ENCODE measurements around the gene GADD45B.

GADD45B gene

DNA sequence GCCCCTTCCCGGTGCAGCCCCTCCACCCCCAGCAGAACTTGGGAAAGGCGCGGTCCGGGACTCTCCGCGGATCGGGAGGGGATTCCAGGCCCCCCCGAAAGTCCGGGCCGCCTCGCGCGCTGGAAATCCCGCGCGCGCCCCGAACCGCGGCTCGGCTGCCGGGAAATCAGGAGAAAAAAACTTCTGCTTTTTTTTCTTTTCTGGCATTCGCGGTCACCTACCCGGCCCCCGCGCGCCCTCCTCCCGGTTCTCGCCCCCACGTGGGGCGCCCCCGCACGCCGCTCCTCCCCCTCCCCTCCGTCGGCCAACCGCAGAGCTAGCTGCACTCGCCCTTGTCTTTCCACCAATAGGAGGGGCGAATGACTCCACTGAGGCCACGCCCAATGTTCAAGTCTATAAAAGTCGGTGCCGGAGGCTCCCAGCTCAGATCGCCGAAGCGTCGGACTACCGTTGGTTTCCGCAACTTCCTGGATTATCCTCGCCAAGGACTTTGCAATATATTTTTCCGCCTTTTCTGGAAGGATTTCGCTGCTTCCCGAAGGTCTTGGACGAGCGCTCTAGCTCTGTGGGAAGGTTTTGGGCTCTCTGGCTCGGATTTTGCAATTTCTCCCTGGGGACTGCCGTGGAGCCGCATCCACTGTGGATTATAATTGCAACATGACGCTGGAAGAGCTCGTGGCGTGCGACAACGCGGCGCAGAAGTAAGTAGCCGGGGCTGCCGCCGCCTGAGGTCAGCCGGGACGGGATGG lies at the start of gene GADD45B:
TSS of gene GADD45B (plus strand) at position 426 of the 749 bp plus-strand sequence. CDS start at position 658, 232 bp downstream.
- DNase-seq, result peak; percentile 72

GRCh38 chr19:2426611-2427428 lies 49.1 kb upstream of the GADD45B start:
- DNase-seq, result no peak

- DNase-seq, result peak; percentile 80
Observed at GRCh38 chr19:2427429-2428320, 48.3 kb upstream of the GADD45B start, which contains the start of gene TIMM13. TSS of gene TIMM13 (minus strand) at chr19:2427586. CDS start at chr19:2427533, 53 bp downstream.

DNA sequence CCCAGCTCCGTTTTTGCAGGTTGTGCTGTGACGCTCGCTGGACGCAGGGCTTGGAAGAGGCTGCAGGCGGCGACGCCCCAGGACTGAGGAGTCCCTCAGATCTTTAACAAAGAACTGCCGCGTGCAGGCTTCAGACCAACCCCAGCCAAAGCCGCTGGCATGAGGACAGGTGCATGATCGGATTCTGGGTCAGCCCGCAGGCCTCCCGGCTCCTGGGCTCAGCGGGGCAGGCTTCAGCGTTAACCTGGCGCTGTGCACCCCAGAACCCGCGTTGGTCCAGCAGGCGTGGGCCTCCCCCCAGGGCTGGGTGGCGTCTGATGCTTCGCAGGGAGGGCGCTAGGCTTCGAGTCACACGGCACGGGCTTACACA lies 47.6 kb upstream of the GADD45B start:
- DNase-seq, result no peak

- DNase-seq, result no peak
Observed at GRCh38 chr19:2428756-2429711, 46.9 kb upstream of the GADD45B start.

DNA sequence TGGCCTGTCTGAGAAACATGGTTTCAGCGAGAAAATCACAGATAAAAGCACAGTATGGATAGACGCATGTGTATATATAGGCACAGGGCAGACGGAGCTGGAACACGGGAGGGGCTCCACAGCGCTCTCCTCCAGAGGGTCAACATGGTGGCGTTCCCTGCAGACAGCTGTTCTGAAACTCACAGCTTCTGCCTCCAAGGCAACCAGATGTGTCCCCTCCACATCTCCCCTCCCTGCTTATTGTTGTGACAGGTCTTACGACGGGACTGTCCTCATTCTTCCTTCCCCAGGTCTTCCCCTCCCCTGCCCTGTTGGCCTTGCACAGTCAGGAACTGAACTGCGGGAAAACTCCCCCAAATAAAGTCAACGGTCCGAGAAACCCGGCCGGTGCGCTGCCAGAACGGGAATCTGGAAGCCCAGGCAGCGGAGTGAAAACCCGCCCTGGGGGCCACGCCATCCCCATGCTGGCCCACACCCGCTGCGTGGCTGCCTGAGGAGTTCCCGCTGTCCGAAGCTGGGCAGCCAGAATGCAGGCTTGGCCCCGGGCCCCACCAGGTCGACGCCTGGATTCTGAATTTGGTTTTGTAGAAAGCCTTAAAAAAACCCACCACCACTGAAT lies 45.9 kb upstream of the GADD45B start:
- no peak for DNase-seq

DNA sequence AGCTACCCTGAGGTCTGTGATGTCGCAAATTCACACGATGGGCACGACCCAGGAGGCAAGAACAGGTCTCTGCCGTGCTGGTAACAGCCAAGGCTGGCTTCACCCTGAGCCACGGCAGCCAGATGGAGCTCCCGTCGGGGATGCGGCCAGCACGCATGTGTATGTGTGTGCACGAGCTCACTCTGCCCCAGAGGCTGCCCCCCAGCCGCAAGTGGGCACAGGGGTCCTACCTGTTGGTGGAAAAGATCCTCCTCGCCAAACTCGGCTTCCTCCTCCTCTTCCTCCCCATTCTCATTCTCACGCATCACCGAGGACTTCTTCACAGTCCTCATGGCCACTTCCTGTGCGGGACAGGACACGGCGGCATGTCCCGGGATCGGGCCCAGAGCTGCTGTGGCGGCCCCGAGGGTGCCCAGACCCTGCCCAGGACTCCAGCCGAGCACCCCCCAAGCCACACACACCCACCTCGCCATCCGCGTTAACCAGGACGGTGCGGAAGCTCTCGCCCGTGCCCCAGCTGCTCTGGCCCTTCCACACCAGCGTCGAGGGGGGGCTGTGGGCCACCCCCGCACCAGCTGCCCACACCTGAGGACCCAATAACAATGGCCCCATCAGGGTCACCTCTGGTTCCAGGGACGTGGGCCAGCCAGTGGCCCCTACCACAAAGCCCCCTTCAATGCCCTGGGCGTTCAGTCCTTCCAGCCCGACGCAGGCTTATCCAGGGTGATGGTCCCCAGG lies 44.4 kb upstream of the GADD45B start:
- no peak for DNase-seq

GRCh38 chr19:2432131-2432848 lies 43.6 kb upstream of the GADD45B start:
- DNase-seq, result no peak

DNA sequence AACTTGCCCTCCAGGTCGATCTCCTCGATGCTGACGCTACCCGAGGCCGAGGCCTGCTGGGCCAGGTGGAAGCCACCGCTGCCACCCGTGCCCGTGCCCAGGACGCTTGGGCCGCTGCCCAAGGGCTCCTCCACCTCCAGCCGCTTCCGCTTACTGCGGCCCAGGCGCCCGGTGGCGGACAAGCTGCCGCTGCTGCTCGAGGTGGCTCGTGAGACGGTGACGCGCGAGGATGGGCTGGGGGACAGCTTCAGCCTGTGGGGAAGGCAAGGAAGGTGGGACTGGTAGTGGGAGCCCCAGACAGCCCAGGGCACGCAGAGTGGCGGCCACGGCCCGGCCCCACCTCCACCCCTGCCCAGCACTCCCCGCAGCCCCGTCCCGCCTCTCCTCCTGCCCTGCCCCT lies 42.1 kb upstream of the GADD45B start:
- no peak for DNase-seq

- no peak for DNase-seq
Observed at GRCh38 chr19:2434267-2434666, 41.7 kb upstream of the GADD45B start.

- no peak for DNase-seq
Observed at GRCh38 chr19:2434721-2435265, 41.1 kb upstream of the GADD45B start.

DNA sequence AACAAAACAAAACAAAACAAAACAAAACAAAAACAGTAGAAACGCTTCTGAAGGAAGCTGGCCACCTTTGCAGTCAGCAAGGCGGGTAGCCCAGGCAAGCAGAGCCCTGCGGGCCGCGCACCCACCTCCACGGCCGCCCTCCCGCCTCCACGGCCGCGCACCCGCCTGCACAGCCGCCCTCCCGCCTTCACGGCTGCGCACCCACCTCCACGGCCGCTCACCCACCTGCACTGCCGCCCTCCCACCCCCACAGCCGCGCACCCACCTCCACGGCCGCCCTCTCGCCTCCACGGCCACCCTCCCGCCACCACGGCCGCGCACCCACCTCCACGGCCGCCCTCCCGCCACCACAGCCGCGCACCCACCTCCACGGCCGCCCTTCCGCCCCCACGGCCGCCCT lies 39.5 kb upstream of the GADD45B start:
- no peak for DNase-seq

- no peak for DNase-seq
Observed at GRCh38 chr19:2436926-2437325, 39.0 kb upstream of the GADD45B start.

DNA sequence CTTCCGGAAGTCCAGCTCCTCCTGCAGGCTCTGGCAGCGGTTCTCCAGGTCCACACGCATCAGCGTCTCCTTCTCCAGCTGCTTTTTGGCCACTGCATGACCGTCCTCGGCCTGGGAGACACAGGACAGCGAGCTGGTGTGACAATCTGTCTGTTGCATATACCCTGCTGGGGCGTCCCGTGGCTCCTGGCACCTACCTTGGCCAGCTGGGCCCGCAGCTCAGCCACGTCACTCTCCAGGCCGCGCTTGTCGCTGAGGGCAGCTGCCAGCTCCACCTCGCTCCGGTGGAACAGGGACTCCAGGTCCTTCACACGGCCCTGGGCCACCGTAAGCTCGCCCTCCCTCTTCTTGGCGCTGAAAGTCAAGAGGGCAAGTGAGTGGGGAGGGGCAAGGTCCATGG lies 37.7 kb upstream of the GADD45B start:
- no peak for DNase-seq

DNA sequence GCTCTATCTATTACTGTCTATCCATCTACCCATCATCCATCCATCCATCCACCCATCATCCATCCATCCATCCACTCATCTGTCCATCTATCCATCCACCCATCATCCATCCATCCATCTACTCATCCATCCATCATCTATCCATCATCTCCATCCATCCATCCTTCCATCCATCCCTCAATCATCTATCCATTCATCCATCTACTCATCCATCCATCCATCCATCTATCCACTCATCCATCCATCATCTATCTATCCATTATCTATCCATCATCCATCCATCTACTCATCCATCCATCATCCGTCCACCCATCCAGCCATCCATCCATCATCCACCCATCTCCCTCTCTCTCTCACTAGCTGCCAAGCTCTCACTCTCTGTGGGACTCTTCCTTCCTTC lies 35.4 kb upstream of the GADD45B start:
- no peak for DNase-seq

DNA sequence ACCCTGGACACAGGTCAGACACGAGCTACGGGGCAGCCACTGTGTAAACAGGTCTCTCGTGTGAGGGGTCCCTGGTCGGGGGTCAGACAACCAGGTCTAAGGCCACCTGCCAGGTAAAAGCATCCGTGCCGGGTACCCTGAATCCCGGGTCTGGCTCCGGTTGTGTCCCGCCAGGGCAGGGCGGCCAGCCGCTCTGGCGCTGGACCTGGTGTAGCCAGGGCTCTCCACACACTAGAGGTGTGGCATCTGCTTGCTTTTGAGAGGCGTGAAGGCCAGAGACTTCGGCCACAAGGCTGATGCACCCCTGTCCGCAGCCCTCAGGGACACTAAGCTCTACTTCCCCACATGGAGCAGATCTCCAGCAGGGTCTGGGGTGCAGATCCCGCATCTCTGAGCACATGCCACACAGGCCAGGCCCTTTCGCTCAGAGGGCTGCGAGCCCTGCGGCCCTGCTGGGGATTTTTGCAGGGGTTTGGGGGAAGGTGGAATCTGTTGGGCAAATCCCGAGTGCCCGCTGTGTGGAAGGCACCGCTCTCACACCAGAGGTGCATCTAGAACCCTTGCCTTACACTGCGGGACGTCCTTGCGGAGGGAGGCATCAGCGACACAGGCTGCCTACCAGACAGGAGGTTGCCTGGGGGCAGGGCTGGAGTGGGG lies 34.7 kb upstream of the GADD45B start:
- DNase-seq, result no peak

DNA sequence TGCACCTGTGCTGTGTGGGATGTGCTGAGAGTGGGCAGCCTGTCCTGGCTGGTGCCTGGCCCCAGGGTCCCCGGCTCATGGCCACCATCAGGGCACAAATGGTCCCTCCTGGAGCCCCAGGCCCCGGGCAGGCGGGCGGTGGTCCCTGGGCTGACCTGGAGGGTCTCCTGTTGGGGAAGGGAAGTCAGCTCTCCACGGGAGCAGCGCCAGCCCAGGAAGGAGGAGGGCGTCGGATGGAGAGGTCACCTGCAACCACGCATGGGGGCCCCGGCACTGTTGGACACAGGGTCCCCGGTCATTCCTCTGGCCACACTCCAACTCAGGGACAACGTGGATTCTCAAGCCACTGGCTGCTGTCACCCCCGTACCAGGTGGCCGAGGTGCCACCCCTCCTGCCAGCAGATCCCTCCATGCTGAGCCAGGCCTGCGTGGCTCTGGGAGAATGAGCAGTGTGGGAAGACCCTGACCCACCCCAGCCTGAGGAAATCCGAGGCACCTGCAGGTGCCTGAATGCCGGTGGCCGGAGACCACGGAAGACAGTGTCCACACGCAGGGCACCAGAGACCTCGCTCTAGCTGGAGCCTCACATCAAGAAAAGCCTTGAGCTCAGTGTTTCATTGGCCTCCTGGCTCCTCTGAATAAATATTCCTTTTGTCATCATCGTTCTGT lies 32.7 kb upstream of the GADD45B start:
- DNase-seq, result no peak

GRCh38 chr19:2443785-2444182 lies 32.1 kb upstream of the GADD45B start:
- DNase-seq, result no peak

All from NCI-H1436 treated with DMSO at 0.1 percent for 48 hours (cell line).